Left cardiac atrium (tissue), 4 donors: ENCODE results near the gene EIF2A. TPM values are rescaled to one million over a fixed set of nuclear protein-coding genes. Genes with fewer than 3 reads are reported as not detected.
A peak's percentile ranks its signal among the peaks of the same experiment; 100 is the strongest.
"Not testable (repeated sequence)": the region's sequence is repeated elsewhere in the genome, so short reads cannot be mapped to it uniquely, and the experiment has no call there.

Source experiments
- ATAC-seq, 2 donors: fragments of 200-7000 bp; cut with Tn5 transposase; one replicate each; pipeline ENCODE4 v1.9.1; 2020; ENCODE audit warnings: mild to moderate bottlenecking in 2 of 2, moderate library complexity in 2 of 2
- DNase-seq: peaks from one replicate; pipeline ENCODE4 v3.0.0-alpha.2; 2020
- intact Hi-C, 2 donors: fragments of 100-400 bp; cut with DNase I; formaldehyde crosslinking; loops; one replicate each; pipeline versions ENCODE4 v1.14.1 to v1.15.1; 2022 to 2023
- total RNA-seq, 2 donors: library from RNA; stranded (reverse); fragmentation: NEBNext Ultra II Directional; extraction: Animal tissue kit (Norgen Biotek cat#: 25700); gene quantifications; one replicate each; pipeline ENCODE4 v1.2.1, GENCODE V29; 2021
- donor health status: DM: no; HTN: yes; CAD: no.
- donor health status: DM: no; HTN: yes; CAD: no; lungs with severe emphysema.
- donor health status: DM: yes; HTN: yes; CAD: no.
- donor health status: Dilated cardiomyopathy.

The EIF2A gene
- total RNA-seq, 2 donors from 2014 or later: 54.5 to 76.6 TPM

DNA sequence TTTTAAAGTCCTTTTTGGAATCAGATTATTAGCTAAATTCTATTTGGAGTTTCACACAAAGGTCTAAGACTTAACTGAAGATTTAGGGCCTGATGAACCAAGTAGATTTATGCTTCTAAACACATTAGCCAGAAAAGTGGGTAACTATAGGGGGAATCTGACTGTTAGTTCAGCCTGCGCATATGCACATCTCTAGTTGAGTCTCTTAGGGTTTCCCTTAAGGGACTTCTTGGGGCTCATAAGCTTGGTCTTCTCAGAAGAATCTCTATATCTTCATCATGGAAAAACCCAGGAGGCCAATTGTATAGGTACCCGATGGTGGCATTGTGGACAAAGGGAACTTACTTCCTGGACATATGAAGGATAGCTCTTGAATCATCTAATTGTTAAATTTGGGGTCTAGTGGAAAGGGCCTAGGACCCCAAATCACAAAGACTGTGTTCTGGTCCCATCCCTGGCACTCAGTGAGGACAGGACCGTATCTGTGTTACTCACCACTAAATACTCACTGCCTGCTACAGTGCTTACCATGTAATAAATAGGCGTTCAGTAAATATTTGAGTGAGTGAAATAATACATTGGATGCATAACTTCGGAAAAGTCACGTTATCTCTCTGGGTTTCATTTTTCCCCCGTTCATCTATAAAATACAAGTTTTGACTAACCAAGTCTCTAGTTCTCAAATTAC is 73.6 kb downstream of the EIF2A start:
- intact Hi-C loops: no loop called here
- no peak for DNase-seq
- ATAC-seq: no peak

DNA sequence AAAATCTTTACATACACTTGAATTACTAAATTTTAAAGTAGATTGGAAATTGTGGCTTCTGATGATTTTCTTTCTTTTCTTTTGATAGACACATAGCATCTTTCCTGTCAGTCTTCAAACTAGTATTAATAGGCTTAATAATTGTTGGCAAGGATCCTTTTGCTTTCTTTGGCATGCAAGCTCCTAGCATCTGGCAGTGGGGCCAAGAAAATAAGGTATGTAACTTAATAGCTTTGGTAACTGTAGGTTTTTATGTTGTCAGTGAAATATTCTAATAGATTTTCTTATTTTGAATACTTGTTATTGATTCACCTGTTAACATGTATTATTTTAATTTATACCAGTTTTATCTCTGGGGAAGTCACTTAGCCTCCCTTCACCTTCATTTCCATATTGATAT is 76.4 kb downstream of the EIF2A start:
- ATAC-seq, intact Hi-C loops, DNase-seq: not testable (repeated sequence)

DNA sequence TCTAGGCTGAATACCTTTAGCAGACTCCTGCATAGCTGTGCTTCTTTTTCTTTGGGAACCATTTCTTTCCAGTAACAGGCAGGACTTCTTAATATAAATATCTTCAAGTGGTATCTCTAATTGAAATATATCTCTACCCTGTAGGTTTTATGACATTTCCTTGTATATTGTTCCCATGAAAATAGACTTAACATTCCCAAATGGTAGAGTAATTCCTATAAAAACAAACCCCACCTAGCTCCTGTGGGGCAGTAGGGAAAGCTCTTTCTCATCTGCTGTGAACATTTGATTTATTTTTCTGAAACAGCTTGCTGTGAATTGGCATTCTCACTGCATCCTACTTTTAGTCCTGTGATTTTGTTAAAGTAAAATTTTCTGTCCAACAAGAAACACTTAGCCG is 77.4 kb downstream of the EIF2A start:
- intact Hi-C loops: no loop called here
- no peak for ATAC-seq
- DNase-seq: no peak

DNA sequence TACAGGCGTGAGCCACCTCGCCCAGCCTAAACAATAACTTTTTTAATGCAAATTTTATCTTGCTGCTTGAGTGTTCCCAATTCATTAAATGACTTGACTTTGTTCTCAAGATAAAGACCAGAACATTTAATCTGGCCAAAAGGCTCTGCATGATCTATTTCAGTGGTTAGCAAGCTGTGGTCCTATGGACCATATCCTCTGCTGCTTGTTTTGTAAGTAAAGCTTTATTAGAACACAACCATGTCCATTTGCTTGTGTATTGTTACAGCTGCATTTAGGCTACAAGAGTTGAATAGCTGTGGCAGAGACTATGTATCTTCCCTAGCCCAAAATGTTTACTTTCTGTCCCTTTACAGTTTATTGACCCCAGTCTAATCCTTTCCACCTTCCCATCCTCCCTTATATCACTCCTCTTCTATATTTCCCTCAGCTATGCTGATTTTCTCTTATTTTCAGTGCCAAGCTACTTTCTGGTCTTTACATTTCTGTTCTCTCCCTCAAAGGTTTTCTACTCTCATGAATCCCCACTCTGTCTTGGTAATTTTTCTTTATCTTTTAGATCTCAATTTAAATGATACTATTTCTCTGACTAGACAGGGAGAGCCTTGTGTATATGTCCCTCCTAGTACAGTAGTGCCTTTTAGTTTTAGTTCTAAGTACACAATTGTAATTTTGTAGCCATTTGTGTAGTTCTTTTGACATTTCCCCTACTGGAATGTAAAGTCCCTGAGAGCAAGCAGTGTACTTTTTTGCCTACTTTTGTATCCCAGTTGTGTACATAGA is 79.8 kb downstream of the EIF2A start:
- intact Hi-C loops: no loop called here
- ATAC-seq (no peak), DNase-seq (no peak)

DNA sequence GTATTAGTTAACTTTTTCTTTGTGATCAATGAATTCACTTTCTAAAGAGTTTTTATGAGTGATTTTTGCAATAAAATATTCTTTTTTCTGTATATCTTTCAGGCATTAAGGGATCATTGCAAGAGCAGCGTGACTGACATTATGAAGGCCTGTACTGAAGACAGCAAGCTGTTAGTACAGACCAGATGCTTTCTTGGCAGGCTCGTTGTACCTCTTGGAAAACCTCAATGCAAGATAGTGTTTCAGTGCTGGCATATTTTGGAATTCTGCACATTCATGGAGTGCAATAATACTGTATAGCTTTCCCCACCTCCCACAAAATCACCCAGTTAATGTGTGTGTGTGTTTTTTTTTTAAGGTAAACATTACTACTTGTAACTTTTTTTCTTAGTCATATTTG is 81.0 kb downstream of the EIF2A start:
- no peak for ATAC-seq
- intact Hi-C loops: no loop called here
- no peak for DNase-seq

DNA sequence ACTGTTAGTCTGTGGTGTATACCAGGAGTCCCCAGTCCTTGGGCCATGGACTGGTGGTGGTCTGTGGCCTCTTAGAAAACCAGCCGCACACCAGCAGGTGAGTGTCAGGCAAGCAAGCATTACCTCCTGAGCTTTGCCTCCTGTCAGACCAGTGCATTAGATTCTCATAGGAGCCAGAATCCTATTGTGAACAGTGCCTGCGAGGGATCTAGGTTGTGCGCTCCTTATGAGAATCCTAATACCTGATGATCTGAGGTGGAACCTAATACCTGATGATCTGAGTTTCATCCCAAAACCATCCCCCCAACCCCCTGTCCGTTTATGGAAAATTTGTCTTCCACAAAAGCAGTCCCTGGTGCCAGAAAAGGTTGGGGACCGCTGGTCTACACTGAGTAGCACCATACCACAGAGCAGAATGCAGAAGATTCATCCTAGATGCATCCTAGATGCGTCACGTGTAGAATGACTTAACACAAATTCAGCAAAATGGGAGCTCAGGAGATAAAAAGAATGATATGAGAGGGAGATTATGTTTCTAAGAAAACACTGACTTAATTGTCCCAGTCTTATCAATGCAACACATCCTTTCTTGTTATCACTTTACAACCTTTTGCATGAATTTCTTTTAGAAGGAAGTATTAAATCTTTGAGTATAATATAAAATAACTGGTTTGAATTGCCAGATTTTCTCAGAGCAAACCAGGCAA is 85.1 kb downstream of the EIF2A start:
- DNase-seq (no peak), ATAC-seq (no peak)
- intact Hi-C loops: no loop called here

DNA sequence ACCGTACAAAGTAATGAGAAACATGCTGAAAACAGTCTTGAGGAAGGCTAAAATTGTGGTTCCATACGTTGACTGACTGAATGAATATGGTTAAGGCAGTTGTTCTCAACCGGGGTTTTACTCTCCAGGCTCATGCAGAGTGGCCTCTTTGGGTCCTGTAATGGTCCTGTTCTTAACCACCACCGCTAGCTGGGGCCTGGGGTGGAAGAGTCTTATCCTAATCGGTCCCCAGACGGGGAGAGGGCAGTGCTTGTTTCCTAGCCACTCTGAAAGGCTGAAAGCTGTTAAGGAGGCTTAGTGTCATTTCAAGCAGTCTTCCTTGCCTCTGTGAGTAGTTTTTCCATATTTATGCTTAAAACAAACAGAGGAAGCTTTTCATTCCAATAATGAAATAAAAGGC is 88.5 kb downstream of the EIF2A start:
- intact Hi-C loops: no loop called here
- DNase-seq (no peak), ATAC-seq (peak in 1 of 2 donors; percentile 38)

DNA sequence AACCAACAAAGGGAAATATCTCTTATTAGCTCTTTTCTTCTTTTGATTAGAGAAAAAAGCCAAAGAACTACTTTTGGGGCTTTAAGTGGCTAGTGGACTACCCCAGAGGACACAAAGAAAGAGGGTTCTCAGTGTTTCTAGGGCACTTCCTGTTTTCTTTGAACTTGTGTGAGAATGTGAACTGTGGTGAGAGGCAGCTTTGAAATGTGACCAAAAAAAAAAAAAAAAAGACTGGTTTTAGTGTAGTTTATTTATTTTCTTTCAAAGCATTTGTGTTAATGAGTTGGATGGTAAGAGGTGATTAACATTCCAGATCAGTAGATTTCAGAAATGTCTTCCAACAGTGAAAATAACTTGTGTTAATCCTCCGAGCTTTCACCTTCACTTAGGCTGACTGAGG is 88.9 kb downstream of the EIF2A start:
- no peak for ATAC-seq
- no peak for DNase-seq
- intact Hi-C loops: no loop called here

Other genes with a start within 250 kb of the EIF2A start
- gene TSC22D2, start 138.5 kb upstream of the EIF2A start, total RNA-seq: 10 to 100 TPM; 24.0 to 34.9 TPM
- gene SERP1, start 291 bp upstream of the EIF2A start, total RNA-seq: 10 to 100 TPM; 42.4 to 47.2 TPM
- gene SELENOT, start 56.5 kb downstream of the EIF2A start, total RNA-seq: 100 to 1,000 TPM in 1 of 2 donors, 10 to 100 TPM in 1; 86.2 to 106 TPM
- gene ERICH6, start 157.1 kb downstream of the EIF2A start, total RNA-seq: under 1 TPM in 1 of 2 donors, not detected in 1; 0.39 TPM
- gene SIAH2, start 216.4 kb downstream of the EIF2A start, total RNA-seq: 10 to 100 TPM; 14.7 to 16.4 TPM